ENCODE data around the gene TPSD1. TPM values are rescaled to one million over a fixed set of nuclear protein-coding genes. Genes with fewer than 3 reads are reported as not detected.

Gene TPSD1
- total RNA-seq, 1 donor from 2014 or later: not detected

GRCh38 chr16:1257561-1258224, 1.8 kb downstream of the TPSD1 start:
- Mint-ChIP-seq H3K27me3 (ENCODE audit: low read depth) (peaks cover 27% of the 10 kb centered on the region), H3K9me3 (no peaks in the 10 kb centered on the region), H3K4me3 (no peak overlapping the region), H3K27ac (no peak overlapping the region), H3K4me1 (peaks cover 8% of the 10 kb centered on the region), H3K36me3 (no peaks in the 10 kb centered on the region)
- no peak for DNase-seq (ENCODE audit: low spot score in 2 of 2, unreplicated experiment in 2 of 2)
- TF ChIP-seq CTCF (IDR thresholded peaks at IDR 0.05; ENCODE audit: unreplicated experiment): no peak

GRCh38 chr16:1258225-1258600, 2.3 kb downstream of the TPSD1 start:
- Mint-ChIP-seq H3K27me3 (ENCODE audit: low read depth) (peaks cover 27% of the 10 kb centered on the region), H3K27ac (no peak overlapping the region), H3K36me3 (no peaks in the 10 kb centered on the region), H3K9me3 (no peaks in the 10 kb centered on the region), H3K4me1 (peaks cover 8% of the 10 kb centered on the region), H3K4me3 (no peak overlapping the region)
- no peak for DNase-seq (ENCODE audit: low spot score in 2 of 2, unreplicated experiment in 2 of 2)
- TF ChIP-seq CTCF (IDR thresholded peaks at IDR 0.05; ENCODE audit: unreplicated experiment): no peak

- Mint-ChIP-seq H3K9me3 (no peaks in the 10 kb centered on the region), H3K27me3 (ENCODE audit: low read depth) (peaks cover 27% of the 10 kb centered on the region), H3K4me1 (peaks cover 12% of the 10 kb centered on the region), H3K36me3 (no peaks in the 10 kb centered on the region), H3K4me3 (peak overlapping the region; percentile 53), H3K27ac (no peak overlapping the region)
- no peak for TF ChIP-seq CTCF (IDR thresholded peaks at IDR 0.05; ENCODE audit: unreplicated experiment)
- DNase-seq (ENCODE audit: low spot score in 2 of 2, unreplicated experiment in 2 of 2): no peak
Measured at GRCh38 chr16:1258906-1259759, 3.3 kb downstream of the TPSD1 start.

GRCh38 chr16:1259760-1260068, 3.8 kb downstream of the TPSD1 start:
- no peaks in the 10 kb centered on the region for H3K36me3 Mint-ChIP-seq
- no peak for TF ChIP-seq CTCF (IDR thresholded peaks at IDR 0.05; ENCODE audit: unreplicated experiment)
- H3K27me3 Mint-ChIP-seq (ENCODE audit: low read depth): peaks cover 27% of the 10 kb centered on the region
- H3K4me3 Mint-ChIP-seq: no peak overlapping the region
- no peak overlapping the region for H3K27ac Mint-ChIP-seq
- no peaks in the 10 kb centered on the region for H3K9me3 Mint-ChIP-seq
- no peak for DNase-seq (ENCODE audit: low spot score in 2 of 2, unreplicated experiment in 2 of 2)
- H3K4me1 Mint-ChIP-seq: peaks cover 15% of the 10 kb centered on the region

DNA sequence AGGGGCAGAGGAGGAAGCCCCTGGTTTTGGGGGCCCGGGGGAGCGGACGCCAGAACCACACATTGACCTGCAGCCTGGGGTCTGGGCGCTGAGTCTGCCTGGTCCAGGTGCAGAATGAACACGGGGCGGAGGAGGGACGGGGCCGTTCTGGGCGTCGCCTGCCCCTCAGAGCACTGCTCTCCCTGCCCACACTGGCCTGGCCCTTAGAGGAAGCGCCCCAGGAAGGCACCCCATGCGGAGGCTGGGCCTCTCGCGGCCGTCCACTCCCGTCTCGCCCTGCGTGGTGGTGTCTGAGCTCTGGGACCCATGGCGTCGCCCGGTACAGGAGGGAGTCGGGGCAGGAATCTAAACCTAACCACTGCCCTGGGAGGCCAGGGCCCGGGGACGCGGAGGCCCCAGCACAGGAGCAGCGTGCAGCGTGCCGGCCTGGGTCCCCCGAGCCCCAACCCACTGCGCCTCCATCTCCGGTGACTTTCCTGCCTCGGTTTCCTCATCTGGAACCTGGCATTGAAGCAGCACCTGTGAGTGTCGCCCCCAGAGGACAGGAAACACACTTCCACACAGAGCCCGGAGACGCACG, 4.3 kb downstream of the TPSD1 start:
- Mint-ChIP-seq H3K9me3 (no peaks in the 10 kb centered on the region), H3K27ac (no peak overlapping the region), H3K4me3 (no peak overlapping the region), H3K4me1 (peaks cover 15% of the 10 kb centered on the region), H3K27me3 (ENCODE audit: low read depth) (peaks cover 27% of the 10 kb centered on the region), H3K36me3 (no peaks in the 10 kb centered on the region)
- DNase-seq (ENCODE audit: low spot score in 2 of 2, unreplicated experiment in 2 of 2): no peak
- TF ChIP-seq CTCF (IDR thresholded peaks at IDR 0.05; ENCODE audit: unreplicated experiment): no peak
